ENCODE results near the gene CLNK.

CLNK gene

GRCh38 chr4:10530137-10530786 is 154.3 kb downstream of the CLNK start:
- H3K27ac ChIP-seq = no peak overlapping the region
- H3K4me2 ChIP-seq = no peak overlapping the region
- no peak overlapping the region for H3K4me3 ChIP-seq
- no peaks in the 10 kb centered on the region for H3K4me1 ChIP-seq
- TF ChIP-seq Cebpa-rat (IDR thresholded peaks at IDR 0.05) = no peak
- H3K9ac ChIP-seq = no peak overlapping the region
- H3K9me3 ChIP-seq = no peaks in the 10 kb centered on the region
- H3K36me3 ChIP-seq = no peaks in the 10 kb centered on the region
- no peaks in the 10 kb centered on the region for H4K20me1 ChIP-seq
- H3K27me3 ChIP-seq = no peaks in the 10 kb centered on the region

- no peak for TF ChIP-seq Cebpa-rat (IDR thresholded peaks at IDR 0.05)
- no peaks in the 10 kb centered on the region for H3K27me3 ChIP-seq
- H3K9me3 ChIP-seq = no peaks in the 10 kb centered on the region
- H3K4me1 ChIP-seq = no peaks in the 10 kb centered on the region
- no peaks in the 10 kb centered on the region for H4K20me1 ChIP-seq
- no peaks in the 10 kb centered on the region for H3K36me3 ChIP-seq
- H3K9ac ChIP-seq = no peak overlapping the region
- no peak overlapping the region for H3K4me2 ChIP-seq
- H3K27ac ChIP-seq = no peak overlapping the region
- no peak overlapping the region for H3K4me3 ChIP-seq
Measured at GRCh38 chr4:10529291-10530136, 155.1 kb downstream of the CLNK start.

GRCh38 chr4:10527438-10527837 is 157.1 kb downstream of the CLNK start:
- Histone ChIP-seq H3K4me3 (no peak overlapping the region), H3K27me3 (no peaks in the 10 kb centered on the region), H4K20me1 (no peaks in the 10 kb centered on the region), H3K4me2 (no peak overlapping the region), H3K9ac (no peak overlapping the region), H3K36me3 (no peaks in the 10 kb centered on the region), H3K9me3 (no peaks in the 10 kb centered on the region), H3K27ac (no peak overlapping the region), H3K4me1 (no peaks in the 10 kb centered on the region)
- TF ChIP-seq Cebpa-rat (IDR thresholded peaks at IDR 0.05) = no peak

- H3K27me3 ChIP-seq = no peaks in the 10 kb centered on the region
- no peak overlapping the region for H3K27ac ChIP-seq
- H3K36me3 ChIP-seq = no peaks in the 10 kb centered on the region
- TF ChIP-seq Cebpa-rat (IDR thresholded peaks at IDR 0.05) = no peak
- no peak overlapping the region for H3K4me3 ChIP-seq
- no peak overlapping the region for H3K4me2 ChIP-seq
- no peaks in the 10 kb centered on the region for H3K4me1 ChIP-seq
- H4K20me1 ChIP-seq = no peaks in the 10 kb centered on the region
- H3K9me3 ChIP-seq = no peaks in the 10 kb centered on the region
- no peak overlapping the region for H3K9ac ChIP-seq
Measured at GRCh38 chr4:10526429-10527222, 157.9 kb downstream of the CLNK start.

GRCh38 chr4:10524196-10524833 is 160.3 kb downstream of the CLNK start:
- no peaks in the 10 kb centered on the region for H3K36me3 ChIP-seq
- no peaks in the 10 kb centered on the region for H4K20me1 ChIP-seq
- no peaks in the 10 kb centered on the region for H3K27me3 ChIP-seq
- H3K9me3 ChIP-seq = no peaks in the 10 kb centered on the region
- H3K4me2 ChIP-seq = no peak overlapping the region
- no peak overlapping the region for H3K4me3 ChIP-seq
- H3K27ac ChIP-seq = no peak overlapping the region
- no peaks in the 10 kb centered on the region for H3K4me1 ChIP-seq
- no peak overlapping the region for H3K9ac ChIP-seq
- no peak for TF ChIP-seq Cebpa-rat (IDR thresholded peaks at IDR 0.05)

GRCh38 chr4:10521424-10521823 is 163.1 kb downstream of the CLNK start:
- no peaks in the 10 kb centered on the region for H3K4me1 ChIP-seq
- no peaks in the 10 kb centered on the region for H3K9me3 ChIP-seq
- H3K4me3 ChIP-seq = no peak overlapping the region
- H4K20me1 ChIP-seq = no peaks in the 10 kb centered on the region
- no peak overlapping the region for H3K4me2 ChIP-seq
- no peaks in the 10 kb centered on the region for H3K36me3 ChIP-seq
- H3K27ac ChIP-seq = no peak overlapping the region
- no peak overlapping the region for H3K9ac ChIP-seq
- H3K27me3 ChIP-seq = no peaks in the 10 kb centered on the region
- TF ChIP-seq Cebpa-rat (IDR thresholded peaks at IDR 0.05) = no peak

DNA sequence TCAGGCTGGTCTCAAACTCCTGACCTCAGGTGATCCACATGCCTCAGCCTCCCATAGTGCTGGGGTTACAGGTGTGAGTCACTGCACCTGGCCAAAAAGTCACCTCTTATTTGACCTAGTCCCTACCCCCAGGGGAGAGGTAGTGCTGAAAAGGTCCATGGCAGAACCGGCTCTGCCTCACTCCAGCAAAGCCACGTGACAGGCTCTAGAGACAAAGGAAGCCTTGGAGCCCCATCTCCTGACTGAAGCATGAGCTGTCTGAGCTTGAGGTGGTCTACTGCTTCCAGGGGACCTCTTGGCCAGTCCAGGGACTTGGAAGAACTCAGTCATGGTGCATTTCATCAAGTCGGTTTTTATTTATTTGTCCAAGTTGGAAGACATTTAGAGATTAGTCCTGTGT is 174.8 kb downstream of the CLNK start:
- TF ChIP-seq Cebpa-rat (IDR thresholded peaks at IDR 0.05) = no peak
- Histone ChIP-seq H3K9ac (no peak overlapping the region), H4K20me1 (no peaks in the 10 kb centered on the region), H3K27me3 (no peaks in the 10 kb centered on the region), H3K36me3 (no peaks in the 10 kb centered on the region), H3K27ac (no peak overlapping the region), H3K4me1 (no peaks in the 10 kb centered on the region), H3K4me3 (no peak overlapping the region), H3K9me3 (peaks cover 22% of the 10 kb centered on the region), H3K4me2 (no peak overlapping the region)

GRCh38 chr4:10506077-10506476 is 178.5 kb downstream of the CLNK start:
- Histone ChIP-seq H3K27me3 (no peaks in the 10 kb centered on the region), H3K4me3 (no peak overlapping the region), H3K4me2 (no peak overlapping the region), H3K4me1 (no peaks in the 10 kb centered on the region), H3K36me3 (no peaks in the 10 kb centered on the region), H3K9me3 (peaks cover 31% of the 10 kb centered on the region), H3K9ac (no peak overlapping the region), H3K27ac (no peak overlapping the region), H4K20me1 (no peaks in the 10 kb centered on the region)
- TF ChIP-seq Cebpa-rat (IDR thresholded peaks at IDR 0.05) = no peak

- Histone ChIP-seq H3K9me3 (peaks cover 31% of the 10 kb centered on the region), H3K9ac (no peak overlapping the region), H4K20me1 (no peaks in the 10 kb centered on the region), H3K4me1 (no peaks in the 10 kb centered on the region), H3K4me3 (no peak overlapping the region), H3K27me3 (no peaks in the 10 kb centered on the region), H3K4me2 (no peak overlapping the region), H3K36me3 (no peaks in the 10 kb centered on the region), H3K27ac (no peak overlapping the region)
- TF ChIP-seq Cebpa-rat (IDR thresholded peaks at IDR 0.05) = no peak
Measured at GRCh38 chr4:10504570-10505179, 179.9 kb downstream of the CLNK start.
